CD4-positive, alpha-beta memory T cell (primary cell): ENCODE results near the gene CDK2AP2. TPM values are rescaled to one million over a fixed set of nuclear protein-coding genes. Genes with fewer than 3 reads are reported as not detected.
"Not testable (repeated sequence)": the region's sequence is repeated elsewhere in the genome, so short reads cannot be mapped to it uniquely, and the experiment has no call there.

Experiments
- CTCF ChIA-PET: fragments of 350-600 bp; sonication (Branson Sonifier 250); formaldehyde crosslinking; loops from one replicate; lab custom pipeline; 2021; ENCODE audit warnings: inconsistent platforms; ENCODE audit not compliant: partially characterized antibody; lab: Charles Lee
- POLR2A ChIA-PET: fragments of 350-600 bp; sonication (Branson Sonifier 250); formaldehyde crosslinking; loops from one replicate; lab custom pipeline; 2021; ENCODE audit not compliant: partially characterized antibody; lab: Charles Lee
- DNase-seq, 5 donors: peaks; one replicate each; pipeline versions ENCODE4 v3.0.0 to v3.0.0-alpha.2; 2020 to 2022; ENCODE audit warnings: mixed read lengths in 1 of 5
- H3K27ac ChIP-seq: one replicate; pipeline ENCODE4 v1.7.0; 2013; ENCODE audit warnings: low read depth, low read length
- H3K27me3 ChIP-seq: 2 replicates; pipeline ENCODE4 v1.7.0; 2013; ENCODE audit warnings: mild to moderate bottlenecking, low read length, moderate library complexity; ENCODE audit not compliant: insufficient read depth
- H3K36me3 ChIP-seq: 2 replicates; pipeline ENCODE4 v1.7.0; 2013; ENCODE audit warnings: mild to moderate bottlenecking, low read length, moderate library complexity; ENCODE audit not compliant: insufficient read depth
- H3K4me1 ChIP-seq: 2 replicates; pipeline ENCODE4 v1.7.0; 2013; ENCODE audit warnings: mild to moderate bottlenecking, low read length, moderate library complexity; ENCODE audit not compliant: insufficient read depth
- H3K4me3 ChIP-seq, 2 donors: one replicate each; pipeline ENCODE4 v1.7.0; 2013; ENCODE audit warnings: low read length in 2 of 2, mild to moderate bottlenecking in 1 of 2
- H3K9me3 ChIP-seq, 2 donors: one replicate each; pipeline ENCODE4 v1.7.0; 2013; ENCODE audit warnings: low read length in 2 of 2, control low read depth in 1 of 2; ENCODE audit not compliant: control insufficient read depth in 1 of 2
- H3K27ac Mint-ChIP-seq, 7 donors: one replicate each; pipeline ENCODE4 v1.8.0; 2020 to 2021; ENCODE audit warnings: mixed read lengths in 7 of 7, mild to moderate bottlenecking in 6 of 7, inconsistent platforms in 3 of 7, moderate library complexity in 3 of 7
- H3K27me3 Mint-ChIP-seq, 2 donors: one replicate each; pipeline ENCODE4 v1.8.0; 2020 to 2021; ENCODE audit warnings: mixed read lengths in 2 of 2
- H3K36me3 Mint-ChIP-seq, 2 donors: one replicate each; pipeline ENCODE4 v1.8.0; 2020 to 2021; ENCODE audit warnings: mixed read lengths in 2 of 2, inconsistent platforms in 1 of 2, mild to moderate bottlenecking in 1 of 2
- H3K4me1 Mint-ChIP-seq, 4 donors: one replicate each; pipeline ENCODE4 v1.8.0; 2020 to 2021; ENCODE audit warnings: mixed read lengths in 4 of 4, mild to moderate bottlenecking in 1 of 4
- H3K4me3 Mint-ChIP-seq, 8 donors: one replicate each; pipeline ENCODE4 v1.8.0; 2020 to 2021; ENCODE audit warnings: mixed read lengths in 8 of 8, mild to moderate bottlenecking in 7 of 8, moderate library complexity in 6 of 8, inconsistent platforms in 3 of 8
- H3K9me3 Mint-ChIP-seq, 8 donors: one replicate each; pipeline ENCODE4 v1.8.0; 2020 to 2021; ENCODE audit warnings: mixed read lengths in 8 of 8, mild to moderate bottlenecking in 5 of 8, inconsistent platforms in 3 of 8, moderate library complexity in 1 of 8
- intact Hi-C: fragments of 100-400 bp; cut with micrococcal nuclease; formaldehyde crosslinking; loops from one replicate; pipeline ENCODE4 v1.15.1; 2023
- polyA plus RNA-seq, 2 donors: library from polyadenylated mRNA; unstranded; fragments of 300-500 nt; fragmentation: Illumina TruSeq; gene quantifications; one replicate each; pipeline ENCODE4 v1.2.3, GENCODE V29; 2021
- total RNA-seq, 2 experiments: library from RNA; stranded (reverse); gene quantifications; one replicate each; pipeline ENCODE4 v1.2.3, GENCODE V29; 2021

Gene CDK2AP2
- total and polyA plus RNA-seq, 4 experiments from 2014 or later: 83.3 to 152 (median 85.9) TPM

GRCh38 chr11:67465530-67465929 is 42.4 kb downstream of the CDK2AP2 start:
- H3K27me3 ChIP-seq, DNase-seq, H3K9me3 ChIP-seq, H3K9me3 Mint-ChIP-seq, H3K27me3 Mint-ChIP-seq, intact Hi-C loops, H3K36me3 Mint-ChIP-seq, H3K36me3 ChIP-seq: not testable (repeated sequence)
- H3K4me1 ChIP-seq: peaks cover 48% of the 10 kb centered on the region
- ChIA-PET CTCF (interaction anchor here (0.8 to 4.8 kb wide), 7 partner anchors 17 to 114 kb away, joined by 3 to 38 read pairs (median 4); partner anchors contain the start of genes AIP, POLD4, PPP1CA and PTPRCAP), POLR2A (interaction anchor here (0.6 to 30.4 kb wide), 21 partner anchors 9 to 226 kb away, joined by 3 to 900 read pairs (median 5); partner anchors contain the start of genes AIP, CLCF1, CORO1B and POLD4)
- H3K4me1 Mint-ChIP-seq: peaks cover 13 to 39% (median 24%) of the 10 kb centered on the region in 4 donors
- H3K27ac Mint-ChIP-seq: peak overlapping the region; percentile 87 to 96 (median 93)
- peak overlapping the region; percentile 85 to 89 (median 86) for H3K4me3 Mint-ChIP-seq
- H3K27ac ChIP-seq: peak overlapping the region; percentile 92
- H3K4me3 ChIP-seq: peak overlapping the region; percentile 61

DNA sequence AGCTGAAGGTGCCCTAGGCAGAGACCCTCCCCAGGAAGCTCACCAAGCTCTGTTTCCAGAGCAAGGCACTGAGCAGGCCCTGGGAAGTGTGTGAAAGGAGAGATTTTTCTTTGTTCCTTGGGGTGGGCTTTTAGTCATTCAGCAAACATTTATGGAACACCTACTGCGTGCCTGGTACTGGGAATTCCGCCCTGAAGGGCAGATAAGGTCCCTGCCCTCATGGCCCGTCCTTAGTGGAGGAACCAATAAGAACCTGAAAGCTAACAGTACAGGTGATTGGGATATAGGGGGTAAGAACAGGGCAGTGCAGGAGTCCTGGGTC is 42.8 kb downstream of the CDK2AP2 start:
- peaks cover 48% of the 10 kb centered on the region for H3K4me1 ChIP-seq
- H3K36me3 ChIP-seq: no peaks in the 10 kb centered on the region
- H3K36me3 Mint-ChIP-seq: peaks cover 0 to 7% of the 10 kb centered on the region in 2 donors
- H3K4me3 ChIP-seq: peak overlapping the region; percentile 61
- CTCF ChIA-PET: interaction anchor here (0.8 to 4.8 kb wide), 7 partner anchors 18 to 114 kb away, joined by 3 to 38 read pairs (median 4); partner anchors contain the start of genes AIP, POLD4, PPP1CA and PTPRCAP
- intact Hi-C loops: no loop called here
- no peaks in the 10 kb centered on the region for H3K9me3 ChIP-seq
- H3K9me3 Mint-ChIP-seq: no peaks in the 10 kb centered on the region
- no peak for DNase-seq
- H3K4me3 Mint-ChIP-seq: peak overlapping the region; percentile 85 to 89 (median 86)
- peaks cover 13 to 39% (median 24%) of the 10 kb centered on the region in 4 donors for H3K4me1 Mint-ChIP-seq
- H3K27me3 Mint-ChIP-seq: no peaks in the 10 kb centered on the region
- H3K27me3 ChIP-seq: no peaks in the 10 kb centered on the region
- peak overlapping the region; percentile 87 to 96 (median 93) for H3K27ac Mint-ChIP-seq
- POLR2A ChIA-PET: interaction anchor here (0.6 to 30.4 kb wide), 22 partner anchors 9 to 225 kb away, joined by 3 to 900 read pairs (median 5); partner anchors contain the start of genes AIP, CLCF1, CORO1B and PITPNM1
- peak overlapping the region; percentile 92 for H3K27ac ChIP-seq

- H3K9me3 Mint-ChIP-seq: no peaks in the 10 kb centered on the region
Measured at GRCh38 chr11:67464411-67465188, 43.4 kb downstream of the CDK2AP2 start.

GRCh38 chr11:67463680-67464410 is 44.1 kb downstream of the CDK2AP2 start:
- no peak for DNase-seq
- intact Hi-C loops: loop anchor here (1.0 kb wide), 4 partner anchors 19 to 63 kb away; partner anchors contain the start of genes AIP, CDK2AP2, PPP1CA and PTPRCAP
- H3K9me3 Mint-ChIP-seq: no peaks in the 10 kb centered on the region
- peak overlapping the region in 1 of 2 donors; percentile 61 for H3K4me3 ChIP-seq
- no peaks in the 10 kb centered on the region for H3K27me3 ChIP-seq
- peaks cover 0 to 7% of the 10 kb centered on the region in 2 donors for H3K36me3 Mint-ChIP-seq
- no peaks in the 10 kb centered on the region for H3K27me3 Mint-ChIP-seq
- POLR2A ChIA-PET: interaction anchor here (0.9 to 30.4 kb wide), 11 partner anchors 12 to 110 kb away, joined by 3 to 900 read pairs (median 13); partner anchors contain the start of genes AIP, CDK2AP2, CORO1B and POLD4
- H3K9me3 ChIP-seq: no peaks in the 10 kb centered on the region
- peak overlapping the region; percentile 92 for H3K27ac ChIP-seq
- peak overlapping the region in 6 of 7 donors; percentile 81 to 96 (median 90) for H3K27ac Mint-ChIP-seq
- H3K4me1 Mint-ChIP-seq: peaks cover 16 to 44% (median 28%) of the 10 kb centered on the region in 4 donors
- CTCF ChIA-PET: interaction anchor here (2.6 kb wide), 1 partner anchor 62 kb away, joined by 16 read pairs; the partner anchor contains the start of gene PPP1CA
- peak overlapping the region; percentile 85 to 89 (median 86) for H3K4me3 Mint-ChIP-seq
- peaks cover 41% of the 10 kb centered on the region for H3K4me1 ChIP-seq
- no peaks in the 10 kb centered on the region for H3K36me3 ChIP-seq

More at GRCh38 chr11:67464411-67465188, 43.4 kb downstream of the CDK2AP2 start:
- Histone ChIP-seq H3K27me3 (no peaks in the 10 kb centered on the region), H3K36me3 (no peaks in the 10 kb centered on the region), H3K27ac (peak overlapping the region; percentile 92), H3K9me3 (no peaks in the 10 kb centered on the region), H3K4me1 (peaks cover 44% of the 10 kb centered on the region), H3K4me3 (peak overlapping the region; percentile 61)
- Mint-ChIP-seq H3K4me3 (peak overlapping the region; percentile 85 to 89 (median 86)), H3K27ac (peak overlapping the region; percentile 81 to 96 (median 92)), H3K4me1 (peaks cover 16 to 44% (median 28%) of the 10 kb centered on the region in 4 donors), H3K36me3 (peaks cover 0 to 7% of the 10 kb centered on the region in 2 donors), H3K27me3 (no peaks in the 10 kb centered on the region)
- CTCF ChIA-PET: interaction anchor here (0.9 to 4.8 kb wide), 5 partner anchors 27 to 113 kb away, joined by 3 to 38 read pairs (median 5); partner anchors contain the start of genes PPP1CA and PTPRCAP
- peak; percentile 91 to 96 (median 92) for DNase-seq
- intact Hi-C loops: loop anchor here (1.0 kb wide), 4 partner anchors 19 to 63 kb away; partner anchors contain the start of genes AIP, CDK2AP2, PPP1CA and PTPRCAP
- POLR2A ChIA-PET: interaction anchor here (0.6 to 30.4 kb wide), 22 partner anchors 8 to 225 kb away, joined by 3 to 900 read pairs (median 5); partner anchors contain the start of genes AIP, CLCF1, CORO1B and PITPNM1

- intact Hi-C loops: no loop called here
- Histone ChIP-seq H3K36me3 (no peaks in the 10 kb centered on the region), H3K4me3 (no peak overlapping the region), H3K9me3 (no peaks in the 10 kb centered on the region), H3K27ac (no peak overlapping the region), H3K4me1 (peaks cover 37% of the 10 kb centered on the region), H3K27me3 (no peaks in the 10 kb centered on the region)
- Mint-ChIP-seq H3K9me3 (no peaks in the 10 kb centered on the region), H3K4me3 (no peak overlapping the region), H3K27me3 (no peaks in the 10 kb centered on the region), H3K27ac (peak overlapping the region in 3 of 7 donors; percentile 50 to 57 (median 51)), H3K36me3 (peaks cover 0 to 7% of the 10 kb centered on the region in 2 donors), H3K4me1 (peaks cover 13 to 39% (median 24%) of the 10 kb centered on the region in 4 donors)
- no peak for DNase-seq
- POLR2A ChIA-PET: interaction anchor here (0.9 to 30.4 kb wide), 7 partner anchors 12 to 72 kb away, joined by 3 to 900 read pairs (median 4); partner anchors contain the start of genes CDK2AP2, CORO1B, PPP1CA and PTPRCAP
- CTCF ChIA-PET: no interaction called here
Measured at GRCh38 chr11:67463186-67463585, 44.8 kb downstream of the CDK2AP2 start.

DNA sequence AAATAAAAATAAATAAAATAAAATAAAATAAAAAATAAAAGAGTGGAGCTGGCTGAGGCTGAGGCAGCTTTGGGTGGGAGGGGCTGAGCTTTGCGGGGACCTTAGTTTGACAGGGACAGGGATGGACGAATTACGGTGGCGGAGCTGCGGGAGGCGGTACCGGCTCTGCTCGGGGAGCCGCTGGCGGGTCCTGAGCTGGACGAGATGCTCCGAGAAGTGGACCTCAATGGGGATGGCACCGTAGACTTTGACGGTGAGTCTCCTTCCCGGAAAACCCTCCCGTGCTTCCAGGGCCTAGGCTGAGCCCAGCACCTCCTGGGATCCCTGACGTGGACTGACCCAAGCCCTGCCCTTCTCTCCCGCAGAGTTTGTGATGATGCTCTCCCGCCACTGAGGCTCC is 49.7 kb downstream of the CDK2AP2 start:
- Mint-ChIP-seq H3K36me3 (no peaks in the 10 kb centered on the region), H3K4me1 (peaks cover 3 to 5% (median 5%) of the 10 kb centered on the region in 4 donors), H3K27me3 (no peaks in the 10 kb centered on the region), H3K4me3 (no peak overlapping the region), H3K27ac (no peak overlapping the region), H3K9me3 (no peaks in the 10 kb centered on the region)
- ChIA-PET POLR2A (interaction anchor here (0.9 to 30.4 kb wide), 3 partner anchors 10 to 38 kb away, joined by 3 to 900 read pairs (median 8); partner anchors contain the start of genes CORO1B, PTPRCAP and RPS6KB2), CTCF (interaction anchor here (0.7 kb wide), 1 partner anchor 10 kb away, joined by 3 read pairs; the partner anchor contains the start of gene TMEM134)
- no peaks in the 10 kb centered on the region for H3K4me1 ChIP-seq
- H3K27ac ChIP-seq: no peak overlapping the region
- H3K9me3 ChIP-seq: no peaks in the 10 kb centered on the region
- no peaks in the 10 kb centered on the region for H3K27me3 ChIP-seq
- H3K4me3 ChIP-seq: no peak overlapping the region
- DNase-seq: no peak
- intact Hi-C loops: no loop called here
- no peaks in the 10 kb centered on the region for H3K36me3 ChIP-seq
